AG09309 (cell line): Measurements from ENCODE around the gene MCRIP2.

Experiments
- DNase-seq: peaks from one replicate; pipeline ENCODE4 v3.0.0-alpha.2; 2010; ENCODE audit warnings: low read depth
- H3K4me3 ChIP-seq: 2 replicates; pipeline ENCODE4 v1.5.1; 2011; ENCODE audit warnings: mild to moderate bottlenecking, low read depth, low read length, moderate library complexity; ENCODE audit not compliant: control insufficient read depth
- CTCF ChIP-seq: IDR thresholded peaks from 2 replicates; pipeline ENCODE4 v1.5.1; 2011; ENCODE audit warnings: mild to moderate bottlenecking, low read depth, low read length, inconsistent platforms; ENCODE audit not compliant: insufficient read depth, control insufficient read depth; ENCODE audit errors: missing control alignments

The MCRIP2 gene

GRCh38 chr16:642189-643049, 791 bp downstream of the MCRIP2 start:
- DNase-seq, result no peak
- peak overlapping the region; percentile 84 for H3K4me3 ChIP-seq
- no peak for TF ChIP-seq CTCF

GRCh38 chr16:643050-643368, 1.4 kb downstream of the MCRIP2 start:
- DNase-seq, result no peak

DNA sequence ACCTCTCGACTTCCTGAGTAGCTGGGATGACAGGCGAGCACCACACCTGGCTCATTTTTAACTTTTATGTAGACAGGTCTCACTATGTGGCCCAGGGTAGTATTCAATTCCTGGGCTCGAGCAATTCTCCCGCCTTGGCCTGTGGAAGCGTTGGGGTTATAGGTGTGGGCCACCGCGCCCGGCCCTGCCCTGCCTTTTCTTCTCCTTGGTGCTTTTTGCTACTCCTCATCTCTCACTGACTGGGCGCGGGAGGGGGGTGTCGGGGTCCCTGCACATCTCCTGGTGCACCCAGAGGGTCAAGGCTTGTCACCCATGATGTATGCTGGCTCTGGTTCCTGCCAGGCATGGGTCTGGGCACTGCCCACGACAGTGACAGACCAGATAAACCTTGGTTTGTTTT, 2.9 kb downstream of the MCRIP2 start:
- no peak for DNase-seq

More at GRCh38 chr16:643050-643368, 1.4 kb downstream of the MCRIP2 start:
- TF ChIP-seq CTCF, result no peak
- peak overlapping the region; percentile 84 for H3K4me3 ChIP-seq

GRCh38 chr16:645852-646678, 4.4 kb downstream of the MCRIP2 start:
- TF ChIP-seq CTCF, result no peak
- no peak for DNase-seq
- H3K4me3 ChIP-seq, result no peak overlapping the region

More for the DNA sequence above, 2.9 kb downstream of the MCRIP2 start:
- H3K4me3 ChIP-seq, result no peak overlapping the region
- no peak for TF ChIP-seq CTCF

GRCh38 chr16:646679-647172, 5.1 kb downstream of the MCRIP2 start:
- TF ChIP-seq CTCF, result no peak
- H3K4me3 ChIP-seq, result no peak overlapping the region
- no peak for DNase-seq

DNA sequence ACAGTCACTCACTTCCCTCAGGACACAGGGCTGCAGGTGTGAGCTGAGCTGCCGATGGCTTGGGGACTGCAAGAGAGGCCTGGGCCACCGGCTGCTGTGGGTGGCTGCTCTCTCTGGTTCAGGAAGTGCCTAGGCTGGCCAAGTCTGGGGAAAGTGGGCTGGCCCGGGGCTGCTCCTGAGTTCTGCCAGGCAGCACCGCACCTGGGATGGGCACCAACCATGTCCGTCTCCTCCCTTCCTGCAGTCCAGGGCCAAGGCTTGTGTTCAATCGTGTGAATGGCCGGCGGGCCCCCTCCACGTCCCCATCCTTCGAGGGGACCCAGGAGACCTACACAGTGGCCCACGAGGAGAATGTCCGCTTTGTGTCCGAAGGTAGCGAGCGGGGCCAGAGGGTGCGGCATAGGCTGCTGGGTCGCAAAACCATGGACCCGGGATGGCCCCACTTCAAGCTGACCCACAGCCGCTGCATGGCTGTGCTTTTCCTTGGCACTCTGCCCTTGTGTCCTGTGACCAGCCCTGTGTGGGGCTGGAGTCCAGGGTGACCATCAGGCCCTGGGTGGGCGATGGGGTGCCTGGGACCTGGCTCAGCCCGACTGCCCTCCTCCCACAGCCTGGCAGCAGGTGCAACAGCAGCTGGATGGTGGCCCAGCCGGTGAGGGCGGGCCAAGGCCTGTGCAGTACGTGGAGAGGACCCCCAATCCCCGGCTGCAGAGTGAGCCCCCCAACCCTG, 5.7 kb downstream of the MCRIP2 start:
- no peak overlapping the region; the same call in 1 of the 2 replicates for H3K4me3 ChIP-seq
- no peak for TF ChIP-seq CTCF
- no peak for DNase-seq
